Hypothalamus (tissue), 51 donors: Measurements from ENCODE around the gene JPT1.

Experiments used
- DNase-seq, 51 donors: peaks; one replicate each; lab custom pipeline; 2025; lab: John Stamatoyannopoulos, UW

Gene JPT1

DNA sequence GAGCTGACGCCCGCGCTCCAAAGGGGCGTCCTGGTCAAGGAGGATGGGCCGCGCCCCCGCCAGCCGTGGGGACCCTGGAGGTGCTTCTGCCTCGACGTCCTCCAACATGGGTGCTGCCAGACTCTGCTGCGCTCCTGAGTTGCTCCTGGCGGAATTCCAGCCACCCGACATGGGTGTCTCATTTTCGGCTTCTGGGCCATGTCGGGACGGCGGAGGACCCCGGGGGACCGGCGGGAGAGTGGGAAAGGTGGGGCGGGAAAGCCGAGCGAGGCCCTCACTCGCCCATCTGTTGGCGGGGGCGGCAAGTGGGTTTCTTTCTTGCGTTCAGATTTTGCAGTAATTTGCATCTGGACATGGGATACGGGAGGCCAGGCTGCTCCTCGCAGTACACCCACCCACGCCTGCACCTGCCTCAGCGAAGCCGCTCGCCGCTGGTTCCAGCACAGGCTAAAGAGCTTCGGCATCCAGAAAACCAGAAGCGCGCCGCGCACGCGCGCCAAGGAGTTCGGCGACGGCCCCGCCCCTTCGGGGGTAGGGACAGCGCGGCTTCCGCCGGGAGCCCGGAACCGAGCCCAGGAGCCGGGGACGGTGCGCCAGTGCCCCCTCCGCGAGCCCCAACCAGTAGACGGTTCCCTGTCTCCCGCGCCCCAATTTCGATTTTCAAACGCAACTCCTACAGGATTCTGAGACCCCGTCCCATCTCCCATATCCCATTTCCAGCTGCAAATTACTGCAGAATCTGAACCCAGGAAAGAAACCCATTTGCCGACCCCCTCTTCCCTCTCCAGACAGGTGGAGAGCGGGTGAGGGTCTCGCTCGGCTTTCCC lies 44.7 kb downstream of the JPT1 start, which contains the start of gene ARMC7:
Gene ARMC7 (plus strand): TSS at position 563 of the 827 bp plus-strand sequence. CDS start 320 bp downstream, outside the sequence.
- peak in 50 of 51 donors; percentile 23 to 90 (median 74) for DNase-seq

GRCh38 chr17:75109046-75109406 lies 45.3 kb downstream of the JPT1 start:
- DNase-seq, result no peak

GRCh38 chr17:75108193-75108592 lies 46.1 kb downstream of the JPT1 start:
- no peak for DNase-seq

- DNase-seq, result peak in 5 of 51 donors; percentile 8 to 38 (median 18)
Measured at GRCh38 chr17:75105126-75106080, 48.9 kb downstream of the JPT1 start.

- DNase-seq, result no peak
Measured at GRCh38 chr17:75103601-75104554, 50.4 kb downstream of the JPT1 start.

GRCh38 chr17:75102385-75102821 lies 51.9 kb downstream of the JPT1 start:
- peak in 1 of 51 donors; percentile 10 for DNase-seq

- no peak for DNase-seq
Measured at GRCh38 chr17:75099881-75100595, 54.3 kb downstream of the JPT1 start.

GRCh38 chr17:75098861-75099260 lies 55.5 kb downstream of the JPT1 start:
- DNase-seq, result no peak

DNA sequence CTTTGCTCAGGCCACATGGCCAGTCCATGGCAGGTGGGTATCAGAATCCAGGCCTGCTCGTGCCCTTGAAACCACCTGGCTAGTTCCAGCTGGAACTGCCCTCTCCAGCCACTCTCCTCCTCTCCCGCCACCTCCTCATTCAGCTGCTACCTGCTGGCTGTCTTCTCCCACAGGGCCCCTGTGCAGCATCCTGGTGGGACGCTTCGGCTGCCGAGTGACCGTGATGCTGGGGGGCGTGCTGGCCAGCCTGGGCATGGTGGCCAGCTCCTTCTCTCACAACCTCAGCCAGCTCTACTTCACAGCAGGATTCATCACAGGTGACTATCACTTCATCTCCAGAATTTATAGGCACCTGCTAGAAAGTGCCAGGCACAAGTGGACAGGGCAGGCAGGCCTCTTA lies 56.4 kb downstream of the JPT1 start:
- no peak for DNase-seq

DNA sequence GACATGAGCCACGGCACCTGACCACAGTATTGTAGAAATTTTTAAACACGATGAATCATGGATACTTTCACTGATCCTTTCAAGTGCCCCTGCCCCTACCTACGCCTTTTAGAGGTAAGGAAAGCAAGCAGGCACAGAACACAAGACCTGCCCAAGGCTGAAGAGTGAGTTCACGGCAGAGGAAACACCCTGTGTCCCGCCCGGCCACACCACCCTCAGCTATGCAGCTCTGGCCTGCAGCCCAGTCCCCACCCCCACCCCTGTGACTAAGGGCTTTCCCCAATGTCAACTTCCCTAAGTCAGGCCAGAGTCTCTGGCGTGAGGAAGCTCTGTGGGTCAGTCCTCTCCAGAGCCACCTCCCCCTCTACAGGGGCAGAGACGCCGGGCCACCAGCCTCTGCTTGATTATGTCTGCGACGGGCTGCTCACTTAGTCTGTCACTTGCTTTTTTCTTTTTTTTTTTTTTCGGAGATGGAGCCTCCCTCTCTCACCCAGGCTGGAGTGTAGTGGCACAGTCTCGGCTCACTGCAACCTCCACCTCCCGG lies 58.2 kb downstream of the JPT1 start:
- peak in 10 of 51 donors; percentile 10 to 41 (median 26) for DNase-seq

- no peak for DNase-seq
Measured at GRCh38 chr17:75094871-75095399, 59.4 kb downstream of the JPT1 start.

DNA sequence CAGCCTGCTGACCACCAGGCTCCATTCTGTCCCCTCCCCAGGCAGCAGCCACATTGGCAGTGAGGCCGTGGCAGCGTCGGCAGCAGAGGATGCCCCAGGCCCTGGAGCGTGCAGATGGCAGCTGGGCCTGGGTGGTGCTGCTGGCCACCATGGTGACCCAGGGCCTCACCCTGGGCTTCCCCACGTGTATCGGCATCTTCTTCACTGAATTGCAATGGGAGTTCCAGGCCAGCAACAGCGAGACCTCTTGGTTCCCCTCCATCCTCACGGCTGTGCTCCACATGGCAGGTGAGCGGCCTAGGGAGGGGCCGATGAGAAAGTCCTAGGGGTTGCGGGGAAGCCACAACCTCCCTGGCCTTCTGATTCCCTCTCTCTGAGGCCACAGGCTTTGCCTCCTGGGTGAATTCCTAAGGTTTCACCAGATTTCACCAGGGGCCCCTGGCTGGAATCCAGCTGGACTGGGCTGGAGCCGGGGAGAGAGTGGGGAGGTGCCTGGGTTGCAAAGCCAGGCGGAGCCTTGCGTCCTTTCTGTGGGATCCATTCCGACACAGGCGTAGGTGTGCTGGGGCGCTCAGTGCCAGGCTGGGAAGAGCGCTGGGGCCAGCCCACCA lies 60.7 kb downstream of the JPT1 start:
- no peak for DNase-seq

DNA sequence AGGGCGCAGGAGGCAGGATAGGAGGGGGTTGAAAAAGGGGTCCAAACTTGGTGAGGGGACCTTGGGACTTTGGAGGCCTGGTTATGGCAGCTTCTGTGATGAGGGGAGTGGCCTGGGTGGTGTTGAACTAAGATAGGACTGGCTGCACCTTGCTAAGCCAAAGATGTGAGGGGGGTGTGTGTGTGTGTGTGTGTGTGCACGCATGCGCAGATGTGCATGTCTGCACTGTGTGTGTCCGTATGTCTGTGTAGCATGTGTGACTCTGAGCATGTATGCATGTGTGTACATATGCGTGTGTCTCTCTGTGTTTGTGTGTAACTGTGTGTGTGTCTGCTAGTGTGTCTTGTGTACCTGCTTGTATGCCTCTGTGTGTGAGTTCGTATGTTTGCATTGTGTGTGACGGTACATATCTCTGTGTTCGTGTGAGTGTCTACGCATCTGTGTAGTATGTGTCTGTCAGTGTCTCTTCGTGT lies 62.4 kb downstream of the JPT1 start:
- DNase-seq, result no peak

DNA sequence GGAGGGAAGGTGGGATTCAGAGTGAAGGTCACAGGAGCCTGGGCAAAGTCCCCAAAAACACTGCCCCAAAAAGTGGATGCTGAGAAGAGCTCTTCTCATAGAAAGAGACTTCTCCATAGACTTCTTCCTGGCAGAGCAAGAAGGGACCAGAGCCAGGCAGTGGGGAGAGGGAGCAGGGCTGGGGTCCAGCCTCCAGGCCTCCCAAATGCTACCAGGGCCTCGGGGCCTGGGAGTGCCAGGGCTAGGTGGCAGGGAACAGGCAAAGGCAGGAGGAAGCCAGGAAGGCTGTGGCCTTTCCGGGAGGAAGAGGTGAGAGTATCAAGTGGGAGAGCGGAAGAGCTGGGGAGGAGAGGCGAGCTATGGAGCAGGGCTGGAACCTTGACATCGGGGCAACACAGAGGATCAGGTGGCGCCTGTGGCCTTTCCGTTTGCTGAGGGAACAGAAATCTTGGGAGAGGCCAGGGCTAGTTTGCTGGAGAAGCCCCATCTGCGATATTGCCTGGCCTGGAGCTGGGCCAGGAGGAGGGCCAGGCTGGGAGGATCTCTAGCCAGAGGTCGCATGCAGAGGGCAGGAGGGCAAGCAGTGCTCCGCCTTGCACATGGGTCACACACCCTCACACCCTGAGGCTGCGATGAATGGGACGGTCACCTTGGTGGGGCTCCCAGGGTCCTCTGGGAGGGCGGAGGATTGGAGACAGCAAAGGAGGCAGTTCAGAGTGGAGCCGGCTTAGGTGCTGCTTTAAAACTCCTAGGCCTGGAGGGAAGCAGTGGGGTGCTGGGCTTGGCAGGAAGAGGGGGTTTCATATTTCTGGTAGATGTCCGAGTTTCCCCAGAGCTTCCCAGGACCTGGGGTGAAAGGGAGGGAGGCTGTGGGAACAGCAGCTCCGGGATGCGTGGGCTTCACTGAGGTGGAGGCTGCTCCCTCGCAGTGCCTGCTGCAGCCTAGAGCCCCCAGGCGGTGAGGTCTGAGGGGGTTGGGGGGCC lies 63.1 kb downstream of the JPT1 start:
- DNase-seq, result no peak

GRCh38 chr17:75088465-75089417 lies 65.6 kb downstream of the JPT1 start:
- DNase-seq, result no peak
